Choroid plexus epithelial cell (primary cell): ENCODE measurements around the gene CD4.

Experiments used
- DNase-seq: peaks from one replicate; pipeline ENCODE4 v3.0.0-alpha.2; 2010; ENCODE audit warnings: low read depth
- H3K4me3 ChIP-seq: 2 replicates; pipeline ENCODE4 v1.5.1; 2011; ENCODE audit warnings: low read depth, mild to moderate bottlenecking, control low read depth, low read length, moderate library complexity
- CTCF ChIP-seq: conservative IDR thresholded peaks from 2 replicates; pipeline ENCODE4 v1.5.1; 2011; ENCODE audit warnings: low read depth, mild to moderate bottlenecking, control low read depth, inconsistent platforms, low read length, moderate library complexity

CD4 gene

GRCh38 chr12:6813363-6813762 is 24.0 kb downstream of the CD4 start:
- H3K4me3 ChIP-seq = no peak overlapping the region
- no peak for TF ChIP-seq CTCF
- DNase-seq = no peak

GRCh38 chr12:6816598-6816997 is 27.3 kb downstream of the CD4 start:
- DNase-seq = no peak
- no peak overlapping the region for H3K4me3 ChIP-seq
- TF ChIP-seq CTCF = no peak

GRCh38 chr12:6817098-6817497 is 27.8 kb downstream of the CD4 start:
- TF ChIP-seq CTCF = no peak
- no peak overlapping the region for H3K4me3 ChIP-seq

GRCh38 chr12:6817662-6818157 is 28.4 kb downstream of the CD4 start:
- H3K4me3 ChIP-seq = no peak overlapping the region
- no peak for TF ChIP-seq CTCF
- DNase-seq = no peak

More at GRCh38 chr12:6817098-6817497, 27.8 kb downstream of the CD4 start:
- DNase-seq = no peak

- TF ChIP-seq CTCF = no peak
- DNase-seq = no peak
- no peak overlapping the region for H3K4me3 ChIP-seq
Measured at GRCh38 chr12:6818222-6818621, 28.9 kb downstream of the CD4 start.

- DNase-seq = no peak
- no peak for TF ChIP-seq CTCF
- no peak overlapping the region for H3K4me3 ChIP-seq
Measured at GRCh38 chr12:6818645-6819044, 29.3 kb downstream of the CD4 start.
